Measurements from ENCODE around the gene MRM3. TPM values are rescaled to one million over a fixed set of nuclear protein-coding genes. Genes with fewer than 3 reads are reported as not detected.
"Not testable (repeated sequence)": the region's sequence is repeated elsewhere in the genome, so short reads cannot be mapped to it uniquely, and the experiment has no call there.

The MRM3 gene
- total RNA-seq, 2 donors from 2014 or later: 14.9 to 17.7 TPM

- ATAC-seq; intact Hi-C loops (cut with DNase I); DNase-seq: not testable (repeated sequence)
These were observed 23.7 kb downstream of the MRM3 start for GRCh38 chr17:805886-806285.

DNA sequence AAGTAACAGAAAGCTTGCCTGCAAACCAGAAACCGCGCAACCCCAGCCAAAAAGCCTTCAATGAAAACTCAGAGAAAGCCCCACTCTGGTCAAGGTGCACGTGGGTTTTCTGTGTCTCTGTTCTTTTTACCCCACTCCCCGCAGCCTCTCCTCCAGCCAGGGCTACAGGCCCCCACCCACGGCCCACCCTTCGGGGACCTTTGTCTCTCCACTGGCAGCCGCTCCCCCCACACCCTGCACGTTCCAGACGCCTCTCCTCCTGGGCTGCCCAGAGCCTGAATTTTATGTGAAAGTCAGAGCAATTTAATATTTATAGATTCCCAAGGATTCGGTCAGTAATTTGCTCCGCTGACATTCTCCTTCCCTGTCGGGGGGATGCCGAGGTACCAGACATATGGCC lies 24.2 kb downstream of the MRM3 start:
- intact Hi-C loops (cut with DNase I): no loop called here
- ATAC-seq (no peak), DNase-seq (no peak)

- no peak for DNase-seq
These were observed 24.8 kb downstream of the MRM3 start for GRCh38 chr17:806781-807522.

GRCh38 chr17:807523-808294 lies 25.6 kb downstream of the MRM3 start:
- ATAC-seq: no peak
- intact Hi-C loops (cut with DNase I): no loop called here
- no peak for DNase-seq

More at GRCh38 chr17:806781-807522, 24.8 kb downstream of the MRM3 start:
- ATAC-seq: no peak
- intact Hi-C loops (cut with DNase I): no loop called here

DNA sequence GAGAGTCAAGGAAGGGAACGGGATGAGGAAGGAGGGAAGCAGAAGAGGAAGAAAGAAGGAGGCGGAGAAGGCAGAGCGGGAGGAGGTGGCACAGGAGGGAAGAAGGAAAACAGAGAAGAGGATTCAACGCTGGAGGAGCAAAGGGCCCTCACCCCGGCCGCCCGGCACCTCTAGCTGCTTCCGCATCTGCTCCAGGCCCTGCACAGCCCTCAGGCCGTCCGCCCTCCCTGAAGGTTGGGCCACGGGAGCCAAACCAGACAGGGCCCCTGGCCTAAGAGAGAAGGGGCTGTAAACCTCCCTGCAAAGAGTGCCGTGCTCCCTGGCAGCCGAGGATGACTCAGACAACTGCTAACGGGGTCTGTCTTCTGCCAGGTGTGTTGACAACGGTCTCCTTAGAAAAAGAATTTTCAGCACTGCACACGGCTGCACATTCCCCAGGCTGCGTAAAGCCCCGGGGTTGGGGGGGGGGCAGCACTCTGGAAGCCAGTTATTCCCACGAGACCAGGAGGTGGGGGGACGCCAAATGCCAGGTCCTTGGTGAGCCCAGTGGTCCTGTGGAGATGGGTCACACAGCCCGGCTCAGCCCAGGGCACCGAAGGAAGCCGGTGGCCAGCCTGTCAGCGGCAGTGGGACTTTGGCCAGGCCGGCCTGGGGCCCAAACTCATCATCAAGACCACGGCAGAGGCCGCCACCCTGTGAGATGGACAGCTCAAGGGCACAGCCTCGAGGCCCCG lies 29.1 kb downstream of the MRM3 start:
- intact Hi-C loops (cut with DNase I): no loop called here
- ATAC-seq (no peak), DNase-seq (no peak)

DNA sequence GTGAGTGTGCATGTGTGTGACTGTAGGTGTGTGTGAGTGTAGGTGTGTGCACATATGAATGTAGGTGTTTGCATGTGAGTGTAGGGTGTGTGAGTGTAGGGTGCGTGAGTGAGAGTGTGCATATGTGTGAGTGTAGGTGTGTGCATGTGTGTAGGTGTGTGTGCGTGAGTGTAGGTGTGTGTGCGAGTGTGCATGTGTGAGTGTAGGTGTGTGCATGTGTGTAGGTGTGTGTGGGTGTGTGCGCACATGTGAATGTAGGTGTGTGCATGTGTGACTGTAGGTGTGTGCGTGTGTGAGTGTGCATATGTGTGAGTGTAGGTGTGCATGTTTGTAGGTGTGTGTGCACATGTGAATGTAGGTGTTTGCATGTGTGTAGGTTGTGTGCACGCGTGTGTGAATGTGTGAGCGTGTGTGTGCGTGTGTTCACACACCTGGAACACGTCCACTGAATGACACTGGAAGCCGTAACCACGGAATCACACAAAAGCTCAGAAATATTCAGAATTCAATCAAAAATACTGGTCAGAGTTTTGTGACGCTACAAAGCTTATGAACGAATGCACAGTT lies 30.6 kb downstream of the MRM3 start:
- intact Hi-C loops (cut with DNase I): no loop called here
- DNase-seq: no peak
- ATAC-seq: no peak

- intact Hi-C loops (cut with DNase I): no loop called here
- DNase-seq: no peak
- no peak for ATAC-seq
These were observed 32.2 kb downstream of the MRM3 start for GRCh38 chr17:814371-814770.

DNA sequence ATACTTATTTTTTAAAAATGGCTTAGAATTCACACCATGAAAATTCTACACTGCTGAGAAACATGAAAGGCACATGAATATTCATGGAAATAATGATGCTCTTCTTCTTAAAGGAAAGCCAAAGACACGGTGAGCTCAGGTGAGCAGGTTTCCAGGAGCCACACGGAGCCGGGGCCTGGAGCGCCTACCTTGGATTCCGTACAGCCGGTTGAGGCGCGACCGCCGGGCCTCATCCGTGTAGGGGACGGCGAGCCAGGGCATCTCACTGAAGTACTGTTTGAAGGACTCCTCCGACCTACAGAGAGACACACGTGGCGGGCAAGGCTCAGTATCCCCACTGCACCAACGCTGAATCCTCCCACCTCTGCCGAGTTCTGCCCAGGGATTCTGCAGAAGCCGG lies 37.1 kb downstream of the MRM3 start:
- intact Hi-C loops (cut with DNase I): no loop called here
- no peak for ATAC-seq
- DNase-seq: no peak

DNA sequence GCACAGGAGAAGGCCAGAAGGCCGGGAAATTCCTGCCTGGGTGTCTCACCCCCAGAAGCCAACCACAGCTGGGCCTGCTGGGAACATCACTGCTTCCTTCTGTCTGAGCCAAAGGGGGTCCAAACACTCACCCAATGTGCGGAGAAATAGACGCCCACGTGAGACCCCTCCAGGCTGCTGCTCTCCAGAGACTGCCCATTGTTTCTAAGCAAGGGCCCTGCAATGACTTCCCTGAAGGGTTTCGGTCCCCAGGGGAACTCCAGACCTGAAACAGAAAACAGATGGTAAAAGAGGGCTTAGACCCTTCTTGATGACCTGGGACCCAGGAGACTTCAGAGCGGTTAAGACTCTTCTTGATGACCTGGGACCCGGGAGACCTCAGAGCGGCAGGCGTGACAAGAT lies 41.3 kb downstream of the MRM3 start:
- ATAC-seq: no peak
- DNase-seq: no peak
- intact Hi-C loops (cut with DNase I): no loop called here

DNA sequence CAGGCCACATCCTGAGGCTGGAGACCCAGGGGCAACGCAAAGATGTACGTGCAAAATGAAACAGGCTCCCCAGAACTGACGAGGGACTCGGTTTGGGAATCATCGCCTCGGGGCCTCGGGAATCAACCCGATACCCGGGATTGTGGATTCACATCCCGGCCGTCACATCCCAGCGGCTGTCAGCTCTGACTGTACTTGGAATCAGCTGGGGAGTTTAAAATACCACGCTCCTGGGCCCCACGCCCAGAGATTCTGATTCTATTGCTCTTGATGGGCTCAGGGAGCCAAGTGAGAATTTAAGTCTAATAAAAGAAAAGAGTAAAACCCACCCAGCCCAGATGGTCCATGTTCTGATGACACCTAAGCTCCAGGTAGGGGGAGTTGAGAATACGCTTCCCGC lies 42.2 kb downstream of the MRM3 start:
- DNase-seq: no peak
- intact Hi-C loops (cut with DNase I): no loop called here
- ATAC-seq: peak in 1 of 2 donors; percentile 59

- peak in 1 of 2 donors; percentile 50 for ATAC-seq
- intact Hi-C loops (cut with DNase I): no loop called here
- DNase-seq: no peak
These were observed 43.1 kb downstream of the MRM3 start for GRCh38 chr17:825216-825615.

GRCh38 chr17:826778-827177 lies 44.6 kb downstream of the MRM3 start:
- DNase-seq: no peak
- intact Hi-C loops (cut with DNase I): no loop called here

DNA sequence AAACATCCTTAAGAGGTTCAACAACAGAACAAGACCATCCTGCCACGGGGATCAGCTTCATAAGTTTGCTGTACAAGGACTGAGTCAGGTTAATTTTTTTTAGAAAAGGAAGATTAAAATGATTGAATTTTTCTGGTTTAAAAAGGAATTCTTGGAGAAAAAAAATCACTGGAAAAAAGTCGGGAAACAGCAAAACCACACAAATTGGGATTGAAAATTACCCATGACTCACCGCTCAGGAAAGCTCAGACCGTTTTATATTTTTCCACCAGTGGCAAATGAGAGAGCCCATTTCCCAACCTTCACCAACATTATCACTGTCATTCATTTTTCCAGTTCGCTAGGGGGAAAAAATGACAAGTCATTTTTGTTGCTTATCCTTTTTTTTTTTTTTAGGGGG lies 46.6 kb downstream of the MRM3 start:
- ATAC-seq: no peak
- intact Hi-C loops (cut with DNase I): no loop called here

More at GRCh38 chr17:826778-827177, 44.6 kb downstream of the MRM3 start:
- ATAC-seq: no peak

DNA sequence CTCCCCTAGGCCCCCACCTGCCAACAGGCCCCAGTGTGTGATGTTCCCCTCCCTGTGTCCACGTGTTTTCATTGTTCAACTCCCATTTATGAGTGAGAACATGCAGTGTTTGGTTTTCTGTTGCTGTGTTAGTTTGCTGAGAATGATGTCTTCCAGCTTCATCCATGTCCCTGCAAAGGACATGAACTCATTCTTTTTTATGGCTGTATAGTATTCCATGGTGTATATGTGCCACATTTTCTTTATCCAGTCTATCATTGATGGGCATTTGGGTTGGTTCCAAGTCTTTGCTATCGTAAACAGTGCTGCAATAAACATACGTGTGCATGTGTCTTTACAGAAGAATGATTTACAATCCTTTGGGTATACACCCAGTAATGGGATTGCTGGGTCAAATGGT lies 47.5 kb downstream of the MRM3 start:
- DNase-seq; ATAC-seq; intact Hi-C loops (cut with DNase I): not testable (repeated sequence)

More for the DNA sequence above, 46.6 kb downstream of the MRM3 start:
- DNase-seq: no peak

GRCh38 chr17:830381-830780 lies 48.2 kb downstream of the MRM3 start:
- DNase-seq (no peak), ATAC-seq (no peak)
- intact Hi-C loops (cut with DNase I): no loop called here

GRCh38 chr17:830950-831349 lies 48.8 kb downstream of the MRM3 start:
- no peak for DNase-seq
- no peak for ATAC-seq
- intact Hi-C loops (cut with DNase I): no loop called here

GRCh38 chr17:834136-834535 lies 52.0 kb downstream of the MRM3 start:
- DNase-seq (no peak), ATAC-seq (no peak)
- intact Hi-C loops (cut with DNase I): no loop called here

- ATAC-seq (peak; percentile 73 to 88), DNase-seq (no peak)
- intact Hi-C loops (cut with DNase I): no loop called here
These were observed 53.1 kb downstream of the MRM3 start for GRCh38 chr17:835263-835662.

DNA sequence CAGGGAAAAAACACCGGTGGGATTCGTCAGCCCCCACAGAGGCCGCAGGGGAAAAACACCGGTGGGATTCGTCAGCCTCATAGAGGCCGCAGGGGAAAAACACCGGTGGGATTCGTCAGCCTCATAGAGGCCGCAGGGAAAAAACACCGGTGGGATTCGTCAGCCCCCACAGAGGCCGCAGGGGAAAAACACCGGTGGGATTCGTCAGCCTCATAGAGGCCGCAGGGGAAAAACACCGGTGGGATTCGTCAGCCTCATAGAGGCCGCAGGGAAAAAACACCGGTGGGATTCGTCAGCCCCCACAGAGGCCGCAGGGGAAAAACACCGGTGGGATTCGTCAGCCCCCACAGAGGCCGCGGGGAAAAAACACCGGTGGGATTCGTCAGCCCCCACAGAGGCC lies 53.6 kb downstream of the MRM3 start:
- ATAC-seq; intact Hi-C loops (cut with DNase I): not testable (repeated sequence)

GRCh38 chr17:836151-836550 lies 54.0 kb downstream of the MRM3 start:
- intact Hi-C loops (cut with DNase I): no loop called here
- no peak for DNase-seq
- peak; percentile 28 to 34 for ATAC-seq

More for the DNA sequence above, 53.6 kb downstream of the MRM3 start:
- not testable (repeated sequence) for DNase-seq

Data from left cardiac atrium (tissue), 4 donors.